ENCODE data around the gene PRICKLE1.

Gene PRICKLE1

GRCh38 chr12:42589465-42590329 is at the start of gene PRICKLE1:
Gene PRICKLE1, minus strand, starts transcription at chr12:42589746. Its CDS starts 117,230 bp downstream, at chr12:42472516.
- FAIRE-seq: peak; percentile 86
- DNase-seq (ENCODE audit: insufficient read length, low spot score): peak; percentile 46

- DNase-seq (ENCODE audit: insufficient read length, low spot score) (no peak), FAIRE-seq (no peak)
Observed at GRCh38 chr12:42638697-42639096, 49.2 kb upstream of the PRICKLE1 start.

GRCh38 chr12:42638011-42638410 is 48.5 kb upstream of the PRICKLE1 start:
- DNase-seq (ENCODE audit: insufficient read length, low spot score): no peak
- no peak for FAIRE-seq

- FAIRE-seq (no peak), DNase-seq (ENCODE audit: insufficient read length, low spot score) (no peak)
Observed at GRCh38 chr12:42636993-42637392, 47.4 kb upstream of the PRICKLE1 start.

GRCh38 chr12:42633594-42633993 is 44.0 kb upstream of the PRICKLE1 start:
- DNase-seq (ENCODE audit: insufficient read length, low spot score) (no peak), FAIRE-seq (no peak)

GRCh38 chr12:42631513-42631912 is 42.0 kb upstream of the PRICKLE1 start:
- no peak for DNase-seq (ENCODE audit: insufficient read length, low spot score)
- FAIRE-seq: no peak

- DNase-seq (ENCODE audit: insufficient read length, low spot score) (no peak), FAIRE-seq (no peak)
Observed at GRCh38 chr12:42630314-42630713, 40.8 kb upstream of the PRICKLE1 start.

GRCh38 chr12:42627151-42627550 is 37.6 kb upstream of the PRICKLE1 start:
- FAIRE-seq: no peak

GRCh38 chr12:42625611-42626010 is 36.1 kb upstream of the PRICKLE1 start:
- FAIRE-seq (no peak), DNase-seq (ENCODE audit: insufficient read length, low spot score) (no peak)

More at GRCh38 chr12:42627151-42627550, 37.6 kb upstream of the PRICKLE1 start:
- no peak for DNase-seq (ENCODE audit: insufficient read length, low spot score)

GRCh38 chr12:42617622-42618021 is 28.1 kb upstream of the PRICKLE1 start:
- DNase-seq (ENCODE audit: insufficient read length, low spot score): no peak
- FAIRE-seq: no peak

GRCh38 chr12:42615006-42615405 is 25.5 kb upstream of the PRICKLE1 start:
- FAIRE-seq (no peak), DNase-seq (ENCODE audit: insufficient read length, low spot score) (no peak)

GRCh38 chr12:42612231-42612613 is 22.7 kb upstream of the PRICKLE1 start:
- DNase-seq (ENCODE audit: insufficient read length, low spot score) (no peak), FAIRE-seq (no peak)

- DNase-seq (ENCODE audit: insufficient read length, low spot score) (no peak), FAIRE-seq (no peak)
Observed at GRCh38 chr12:42611571-42612230, 22.2 kb upstream of the PRICKLE1 start.

- no peak for FAIRE-seq
- no peak for DNase-seq (ENCODE audit: insufficient read length, low spot score)
Observed at GRCh38 chr12:42609605-42610004, 20.1 kb upstream of the PRICKLE1 start.

GRCh38 chr12:42608196-42608825 is 18.8 kb upstream of the PRICKLE1 start:
- FAIRE-seq: no peak
- DNase-seq (ENCODE audit: insufficient read length, low spot score): no peak

GRCh38 chr12:42607584-42608058 is 18.1 kb upstream of the PRICKLE1 start:
- DNase-seq (ENCODE audit: insufficient read length, low spot score): no peak
- FAIRE-seq: no peak

- FAIRE-seq (no peak), DNase-seq (ENCODE audit: insufficient read length, low spot score) (no peak)
Observed at GRCh38 chr12:42606471-42606870, 16.9 kb upstream of the PRICKLE1 start.

GRCh38 chr12:42605685-42606084 is 16.1 kb upstream of the PRICKLE1 start:
- DNase-seq (ENCODE audit: insufficient read length, low spot score): no peak
- no peak for FAIRE-seq

- FAIRE-seq: no peak
- DNase-seq (ENCODE audit: insufficient read length, low spot score): no peak
Observed at GRCh38 chr12:42603246-42603990, 13.9 kb upstream of the PRICKLE1 start.

GRCh38 chr12:42593874-42594273 is 4.3 kb upstream of the PRICKLE1 start:
- FAIRE-seq (no peak), DNase-seq (ENCODE audit: insufficient read length, low spot score) (no peak)

All from HTR-8/SVneo (cell line).